Esophagus squamous epithelium (tissue), 4 donors: ENCODE data around the gene TMEM266.

Experiments used
- POLR2A ChIP-seq, 4 donors: fragments of 450-650 bp; IDR thresholded peaks; one replicate each; pipeline ENCODE4 v1.6.1; 2017; ENCODE audit warnings: antibody characterized with exemption in 4 of 4, mild to moderate bottlenecking in 4 of 4, moderate library complexity in 3 of 4
- TF ChIP-seq, protein P1 (sequence below), 6 experiments: fragments of 450-650 bp in 4 of 6; fragments of 200-600 bp in 2 of 6; sonication (generic) in 2 of 6; IDR thresholded peaks; one replicate each; pipeline ENCODE4 v1.5.1; 2016 to 2019; ENCODE audit warnings: antibody characterized with exemption in 6 of 6, mild to moderate bottlenecking in 4 of 6, moderate library complexity in 4 of 6

DNA sequence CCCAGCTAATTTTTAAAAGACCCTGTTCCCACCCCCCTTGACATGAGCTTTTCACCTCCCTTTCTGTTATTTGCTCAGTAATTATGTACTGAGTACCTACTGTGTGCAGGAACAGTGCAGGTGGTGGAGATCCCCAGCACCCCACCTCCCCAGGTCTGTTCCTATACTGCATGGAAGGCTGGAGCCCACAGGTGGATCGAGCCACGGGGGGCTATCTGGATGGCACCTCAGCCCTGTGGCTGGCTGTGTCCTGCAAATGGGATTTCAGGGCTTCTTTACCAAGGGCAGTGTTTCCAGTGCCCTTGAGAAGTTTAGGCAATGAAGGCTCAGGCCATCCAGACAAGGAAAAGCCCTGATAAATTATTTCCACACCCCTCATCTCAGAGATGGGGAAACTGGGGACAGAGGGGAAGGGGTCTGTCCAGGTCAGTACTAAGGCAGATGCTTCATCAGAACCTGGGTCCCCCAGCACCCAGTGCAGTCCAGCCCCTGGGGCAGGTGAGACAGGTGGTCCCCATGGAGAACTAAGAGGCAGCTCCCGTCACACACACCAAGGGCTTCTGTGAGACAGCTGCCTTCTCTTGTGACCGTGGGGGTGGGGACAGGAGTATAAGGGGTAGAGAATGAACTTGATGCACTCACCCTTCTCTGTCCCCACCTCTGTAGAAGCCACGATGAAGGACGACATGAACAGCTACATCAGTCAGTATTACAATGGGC is 141.9 kb downstream of the TMEM266 start:
- TF ChIP-seq, protein P1, sequence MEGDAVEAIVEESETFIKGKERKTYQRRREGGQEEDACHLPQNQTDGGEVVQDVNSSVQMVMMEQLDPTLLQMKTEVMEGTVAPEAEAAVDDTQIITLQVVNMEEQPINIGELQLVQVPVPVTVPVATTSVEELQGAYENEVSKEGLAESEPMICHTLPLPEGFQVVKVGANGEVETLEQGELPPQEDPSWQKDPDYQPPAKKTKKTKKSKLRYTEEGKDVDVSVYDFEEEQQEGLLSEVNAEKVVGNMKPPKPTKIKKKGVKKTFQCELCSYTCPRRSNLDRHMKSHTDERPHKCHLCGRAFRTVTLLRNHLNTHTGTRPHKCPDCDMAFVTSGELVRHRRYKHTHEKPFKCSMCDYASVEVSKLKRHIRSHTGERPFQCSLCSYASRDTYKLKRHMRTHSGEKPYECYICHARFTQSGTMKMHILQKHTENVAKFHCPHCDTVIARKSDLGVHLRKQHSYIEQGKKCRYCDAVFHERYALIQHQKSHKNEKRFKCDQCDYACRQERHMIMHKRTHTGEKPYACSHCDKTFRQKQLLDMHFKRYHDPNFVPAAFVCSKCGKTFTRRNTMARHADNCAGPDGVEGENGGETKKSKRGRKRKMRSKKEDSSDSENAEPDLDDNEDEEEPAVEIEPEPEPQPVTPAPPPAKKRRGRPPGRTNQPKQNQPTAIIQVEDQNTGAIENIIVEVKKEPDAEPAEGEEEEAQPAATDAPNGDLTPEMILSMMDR (IDR thresholded peaks at IDR 0.05) = no peak
- TF ChIP-seq POLR2A (IDR thresholded peaks at IDR 0.05) = no peak
